ENCODE data around the gene VGLL4.
"Not testable (repeated sequence)": the region's sequence is repeated elsewhere in the genome, so short reads cannot be mapped to it uniquely, and the experiment has no call there.

VGLL4 gene

GRCh38 chr3:11544412-11545181, 99.1 kb downstream of the VGLL4 start:
- peak in 1 of 10 donors; percentile 80 for DNase-seq
- intact Hi-C loops (cut with DNase I): no loop called here

GRCh38 chr3:11543948-11544387, 99.7 kb downstream of the VGLL4 start:
- DNase-seq: peak in 1 of 10 donors; percentile 68
- intact Hi-C loops (cut with DNase I): no loop called here

GRCh38 chr3:11543141-11543947, 100.4 kb downstream of the VGLL4 start:
- intact Hi-C loops (cut with DNase I): no loop called here
- peak in 2 of 10 donors; percentile 10 to 80 for DNase-seq

GRCh38 chr3:11542551-11542950, 101.2 kb downstream of the VGLL4 start:
- intact Hi-C loops (cut with DNase I): no loop called here
- DNase-seq: peak in 1 of 10 donors; percentile 1

- intact Hi-C loops (cut with DNase I): no loop called here
- no peak for DNase-seq
These were observed 102.1 kb downstream of the VGLL4 start for GRCh38 chr3:11541321-11542303.

GRCh38 chr3:11539677-11540076, 104.0 kb downstream of the VGLL4 start:
- no peak for DNase-seq
- intact Hi-C loops (cut with DNase I): no loop called here

GRCh38 chr3:11539218-11539617, 104.5 kb downstream of the VGLL4 start:
- DNase-seq: peak in 1 of 10 donors; percentile 52
- intact Hi-C loops (cut with DNase I): no loop called here

- DNase-seq: no peak
- intact Hi-C loops (cut with DNase I): no loop called here
These were observed 105.1 kb downstream of the VGLL4 start for GRCh38 chr3:11538581-11538980.

GRCh38 chr3:11536936-11537612, 106.6 kb downstream of the VGLL4 start:
- intact Hi-C loops (cut with DNase I): no loop called here
- peak in 1 of 10 donors; percentile 63 for DNase-seq

- DNase-seq: peak in 1 of 10 donors; percentile 74
- intact Hi-C loops (cut with DNase I): no loop called here
These were observed 107.4 kb downstream of the VGLL4 start for GRCh38 chr3:11536132-11536935.

GRCh38 chr3:11535243-11535960, 108.3 kb downstream of the VGLL4 start:
- intact Hi-C loops (cut with DNase I): no loop called here
- DNase-seq: no peak

GRCh38 chr3:11534793-11535101, 109.0 kb downstream of the VGLL4 start:
- intact Hi-C loops (cut with DNase I): no loop called here
- no peak for DNase-seq

- DNase-seq: peak in 1 of 10 donors; percentile 86
- intact Hi-C loops (cut with DNase I): no loop called here
These were observed 109.5 kb downstream of the VGLL4 start for GRCh38 chr3:11534011-11534792.

GRCh38 chr3:11532931-11533391, 110.8 kb downstream of the VGLL4 start:
- no peak for DNase-seq
- intact Hi-C loops (cut with DNase I): no loop called here

- intact Hi-C loops (cut with DNase I): no loop called here
- peak in 4 of 10 donors; percentile 36 to 90 (median 63) for DNase-seq
These were observed 113.5 kb downstream of the VGLL4 start for GRCh38 chr3:11530153-11530721.

GRCh38 chr3:11529281-11529680, 114.4 kb downstream of the VGLL4 start:
- DNase-seq: no peak
- intact Hi-C loops (cut with DNase I): no loop called here

GRCh38 chr3:11526121-11526520, 117.6 kb downstream of the VGLL4 start:
- DNase-seq; intact Hi-C loops (cut with DNase I): not testable (repeated sequence)

Measured in posterior cingulate gyrus (tissue), 11 donors.